Vagina (tissue), 2 donors: ENCODE results near the gene FHIP2A. TPM values are rescaled to one million over a fixed set of nuclear protein-coding genes. Genes with fewer than 3 reads are reported as not detected.
A peak's percentile ranks its signal among the peaks of the same experiment; 100 is the strongest.

Experiments
- DNase-seq, 2 donors: peaks; one replicate each; pipeline ENCODE4 v3.0.0-alpha.2; 2017; ENCODE audit errors: extremely low spot score in 2 of 2
- H3K27ac ChIP-seq: fragments of 200-600 bp; sonication (generic); one replicate; pipeline ENCODE4 v1.5.1; 2019
- H3K27me3 ChIP-seq: fragments of 200-600 bp; sonication (generic); one replicate; pipeline ENCODE4 v1.5.1; 2019
- H3K36me3 ChIP-seq, 2 donors: fragments of 200-600 bp; sonication (generic); one replicate each; pipeline ENCODE4 v1.5.1; 2017 to 2019
- H3K4me1 ChIP-seq: fragments of 200-600 bp; sonication (generic); one replicate; pipeline ENCODE4 v1.5.1; 2019
- H3K4me3 ChIP-seq, 2 donors: fragments of 200-600 bp; sonication (generic); 1 replicate in 1 of 2; 2 replicates in 1 of 2; pipeline ENCODE4 v1.5.1; 2016 to 2019
- H3K9me3 ChIP-seq: fragments of 200-600 bp; sonication (generic); one replicate; pipeline ENCODE4 v1.5.1; 2019
- CTCF ChIP-seq, 3 experiments: fragments of 450-650 bp in 2 of 3; fragments of 200-600 bp in 1 of 3; sonication (generic) in 1 of 3; IDR thresholded peaks; one replicate each; pipeline ENCODE4 v1.5.1; 2017 to 2019; ENCODE audit warnings: antibody characterized with exemption in 3 of 3, mild to moderate bottlenecking in 2 of 3, moderate library complexity in 2 of 3
- POLR2A ChIP-seq, 2 donors: fragments of 450-650 bp; IDR thresholded peaks; one replicate each; pipeline ENCODE4 v1.6.1; 2017; ENCODE audit warnings: antibody characterized with exemption in 2 of 2, mild to moderate bottlenecking in 2 of 2, moderate library complexity in 2 of 2
- POLR2AphosphoS5 ChIP-seq, 2 donors: sonication (generic); formaldehyde crosslinking; IDR thresholded peaks; one replicate each; pipeline ENCODE4 v1.9.0; 2017; ENCODE audit warnings: antibody characterized with exemption in 2 of 2, mild to moderate bottlenecking in 2 of 2, low read depth in 1 of 2; ENCODE audit not compliant: insufficient read depth in 1 of 2
- intact Hi-C: fragments of 100-400 bp; cut with DNase I; formaldehyde crosslinking; loops from one replicate; pipeline ENCODE4 v1.15.1; 2023
- total RNA-seq: library from RNA; depleted of rRNA; stranded (reverse); fragments of >200 nt; gene quantifications from one replicate; pipeline ENCODE4 v1.2.3, GENCODE V29; 2016

The FHIP2A gene
- total RNA-seq, 1 donor from 2014 or later = 36.1 TPM

GRCh38 chr10:114816308-114816707, 5.3 kb upstream of the FHIP2A start:
- no peaks in the 10 kb centered on the region for H3K9me3 ChIP-seq
- H3K4me3 ChIP-seq = no peak overlapping the region
- no peaks in the 10 kb centered on the region for H3K27me3 ChIP-seq
- no peak overlapping the region for H3K27ac ChIP-seq
- no peaks in the 10 kb centered on the region for H3K36me3 ChIP-seq
- no peak for TF ChIP-seq POLR2A (IDR thresholded peaks at IDR 0.05)
- no peak for TF ChIP-seq POLR2AphosphoS5 (IDR thresholded peaks at IDR 0.05; ENCODE audit: insufficient read depth in 1 of 2, low read depth in 1 of 2)
- TF ChIP-seq CTCF (IDR thresholded peaks at IDR 0.05) = no peak
- peaks cover 4% of the 10 kb centered on the region for H3K4me1 ChIP-seq
- DNase-seq = no peak
- intact Hi-C loops = no loop called here

GRCh38 chr10:114819322-114819721, 2.3 kb upstream of the FHIP2A start:
- no peaks in the 10 kb centered on the region for H3K27me3 ChIP-seq
- peaks cover 17% of the 10 kb centered on the region for H3K4me1 ChIP-seq
- H3K27ac ChIP-seq = no peak overlapping the region
- intact Hi-C loops = no loop called here
- DNase-seq = no peak
- H3K4me3 ChIP-seq = no peak overlapping the region
- no peaks in the 10 kb centered on the region for H3K36me3 ChIP-seq
- TF ChIP-seq CTCF (IDR thresholded peaks at IDR 0.05) (no peak), POLR2AphosphoS5 (IDR thresholded peaks at IDR 0.05; ENCODE audit: insufficient read depth in 1 of 2, low read depth in 1 of 2) (no peak), POLR2A (IDR thresholded peaks at IDR 0.05) (no peak)
- H3K9me3 ChIP-seq = no peaks in the 10 kb centered on the region

- DNase-seq = no peak
- Histone ChIP-seq H3K4me1 (peaks cover 43% of the 10 kb centered on the region), H3K9me3 (no peaks in the 10 kb centered on the region), H3K27ac (peak overlapping the region; percentile 97), H3K4me3 (peak overlapping the region; percentile 81 to 91), H3K27me3 (no peaks in the 10 kb centered on the region), H3K36me3 (no peaks in the 10 kb centered on the region)
- intact Hi-C loops = no loop called here
- TF ChIP-seq POLR2A (IDR thresholded peaks at IDR 0.05) = no peak
- TF ChIP-seq POLR2AphosphoS5 (IDR thresholded peaks at IDR 0.05; ENCODE audit: insufficient read depth in 1 of 2, low read depth in 1 of 2) = no peak
- no peak for TF ChIP-seq CTCF (IDR thresholded peaks at IDR 0.05)
These were observed 399 bp downstream of the FHIP2A start for GRCh38 chr10:114821915-114822443.

- H3K4me1 ChIP-seq = peaks cover 43% of the 10 kb centered on the region
- intact Hi-C loops = no loop called here
- TF ChIP-seq CTCF (IDR thresholded peaks at IDR 0.05) = no peak
- TF ChIP-seq POLR2A (IDR thresholded peaks at IDR 0.05) = no peak
- TF ChIP-seq POLR2AphosphoS5 (IDR thresholded peaks at IDR 0.05; ENCODE audit: insufficient read depth in 1 of 2, low read depth in 1 of 2) = peak in 1 of 2 donors; percentile 48
- DNase-seq = no peak
- H3K4me3 ChIP-seq = peak overlapping the region; percentile 81 to 91
- H3K36me3 ChIP-seq = no peaks in the 10 kb centered on the region
- no peaks in the 10 kb centered on the region for H3K27me3 ChIP-seq
- H3K9me3 ChIP-seq = no peaks in the 10 kb centered on the region
- peak overlapping the region; percentile 97 for H3K27ac ChIP-seq
These were observed 980 bp downstream of the FHIP2A start for GRCh38 chr10:114822444-114823076.

- Histone ChIP-seq H3K36me3 (no peaks in the 10 kb centered on the region), H3K4me3 (peak overlapping the region; percentile 81 to 91), H3K27ac (peak overlapping the region; percentile 97), H3K4me1 (peaks cover 43% of the 10 kb centered on the region), H3K9me3 (no peaks in the 10 kb centered on the region), H3K27me3 (no peaks in the 10 kb centered on the region)
- no peak for DNase-seq
- intact Hi-C loops = no loop called here
- no peak for TF ChIP-seq CTCF (IDR thresholded peaks at IDR 0.05)
- TF ChIP-seq POLR2AphosphoS5 (IDR thresholded peaks at IDR 0.05; ENCODE audit: insufficient read depth in 1 of 2, low read depth in 1 of 2) = peak in 1 of 2 donors; percentile 30
These were observed 1.5 kb downstream of the FHIP2A start for GRCh38 chr10:114823077-114823463.
